SK-N-SH treated with all-trans-retinoic acid at 6 μM for 48 hours (cell line): Measurements from ENCODE around the gene PRKCG.

Experiments used
- PATZ1 ChIP-seq: fragments of 250-450 bp; sonication (Bioruptor Pico); IDR thresholded peaks from 2 replicates; pipeline ENCODE4 v1.8.0; 2020; ENCODE audit warnings: mild to moderate bottlenecking, moderate library complexity, borderline replicate concordance
- ZFP3 ChIP-seq: fragments of 250-450 bp; sonication (Bioruptor Pico); IDR thresholded peaks from 2 replicates; pipeline ENCODE4 v1.5.0; 2020; ENCODE audit warnings: mild to moderate bottlenecking, moderate library complexity

GRCh38 chr19:53885036-53885435, 3.0 kb downstream of the PRKCG start:
- TF ChIP-seq PATZ1 (CRISPR knock-in tag) (no peak), ZFP3 (no peak)
